T-helper 1 cell (primary cell): Measurements from ENCODE around the gene RBM48.
A peak's percentile ranks its signal among the peaks of the same experiment; 100 is the strongest.

Experiments
- DNase-seq, 5 donors: peaks; one replicate each; pipeline ENCODE4 v3.0.0-alpha.2; 2012 to 2020

The RBM48 gene

GRCh38 chr7:92546856-92547497, 18.4 kb downstream of the RBM48 start:
- no peak for DNase-seq

GRCh38 chr7:92547579-92547978, 19.0 kb downstream of the RBM48 start:
- DNase-seq, result no peak

- no peak for DNase-seq
Observed at GRCh38 chr7:92550194-92550593, 21.6 kb downstream of the RBM48 start.

DNA sequence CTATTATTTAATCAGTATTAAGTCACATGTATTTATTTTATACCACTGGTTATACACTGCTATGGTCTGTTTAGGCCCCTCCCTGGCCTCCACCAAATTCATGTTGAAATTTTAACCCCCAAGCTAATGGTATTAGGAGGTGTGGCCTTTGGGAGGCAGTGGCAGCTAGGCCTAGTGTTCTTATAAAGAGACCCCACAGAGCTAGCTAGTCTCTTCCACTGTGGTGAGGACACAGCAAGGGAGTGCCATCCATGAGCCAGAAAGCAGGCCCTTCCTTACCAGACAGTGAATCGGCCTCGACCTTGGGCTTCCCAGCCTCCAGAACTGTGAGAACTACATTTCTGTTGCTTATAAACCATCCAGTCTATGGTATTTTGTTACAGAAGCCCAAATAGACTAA, 28.7 kb downstream of the RBM48 start:
- no peak for DNase-seq

GRCh38 chr7:92557808-92558362, 29.3 kb downstream of the RBM48 start:
- DNase-seq, result no peak

- no peak for DNase-seq
Observed at GRCh38 chr7:92560602-92561001, 32.0 kb downstream of the RBM48 start.

- no peak for DNase-seq
Observed at GRCh38 chr7:92563345-92563744, 34.8 kb downstream of the RBM48 start.

DNA sequence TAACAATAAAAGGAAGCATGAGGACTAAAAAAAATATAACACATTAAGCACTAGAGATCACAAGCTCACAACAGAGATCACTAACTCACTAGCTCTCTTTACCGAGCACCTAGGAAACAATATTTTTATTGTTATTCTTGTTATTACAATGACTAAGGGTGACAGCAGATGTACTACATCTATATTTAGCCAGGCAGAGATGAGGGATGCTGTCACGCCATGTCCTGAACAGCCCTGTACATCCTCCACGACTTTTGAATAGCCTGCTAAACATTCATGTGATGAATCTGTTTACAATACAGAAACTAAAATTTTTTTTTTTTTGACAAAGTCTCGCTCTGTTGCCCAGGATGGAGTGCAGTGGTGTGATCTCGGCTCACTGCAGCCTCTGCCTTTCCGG, 38.9 kb downstream of the RBM48 start:
- no peak for DNase-seq

DNA sequence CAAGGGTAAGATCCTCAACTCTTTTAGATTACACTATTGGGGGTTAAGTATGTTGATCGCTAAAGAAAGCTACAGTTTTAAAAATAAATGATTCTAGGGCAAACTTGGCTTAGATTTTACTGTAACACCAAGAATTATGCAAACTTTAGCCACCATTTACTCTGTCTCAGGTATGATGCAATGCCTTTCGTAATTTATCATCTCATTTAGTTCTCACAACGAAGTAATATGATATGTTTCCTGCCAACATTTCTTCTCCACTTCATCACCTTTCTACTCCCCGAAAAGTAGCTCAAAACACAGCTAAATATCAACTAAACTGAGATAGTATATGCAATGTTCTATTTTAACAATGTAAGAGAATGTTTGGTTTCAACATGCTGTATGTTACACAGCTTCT, 40.5 kb downstream of the RBM48 start:
- DNase-seq, result no peak

DNA sequence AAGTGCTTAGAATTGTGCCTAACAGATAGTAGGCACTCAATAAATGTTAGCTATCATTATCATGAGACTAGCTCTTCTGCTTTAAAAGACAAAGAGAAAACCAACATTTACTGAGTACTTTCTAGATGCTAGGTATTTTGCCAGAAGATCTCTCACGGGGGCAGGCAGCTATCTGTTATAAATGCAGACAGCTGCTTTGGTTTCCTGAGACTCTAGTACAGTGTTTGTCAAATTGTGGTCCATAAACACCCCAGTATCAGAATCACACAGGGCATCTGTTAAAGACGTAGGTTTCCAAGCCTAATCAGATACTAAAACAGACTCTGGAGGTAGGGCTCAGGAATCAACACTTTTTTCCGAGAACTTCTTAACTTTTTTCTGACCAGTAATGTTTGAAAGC, 47.7 kb downstream of the RBM48 start:
- DNase-seq, result no peak

- DNase-seq, result no peak
Observed at GRCh38 chr7:92582948-92583347, 54.4 kb downstream of the RBM48 start.

DNA sequence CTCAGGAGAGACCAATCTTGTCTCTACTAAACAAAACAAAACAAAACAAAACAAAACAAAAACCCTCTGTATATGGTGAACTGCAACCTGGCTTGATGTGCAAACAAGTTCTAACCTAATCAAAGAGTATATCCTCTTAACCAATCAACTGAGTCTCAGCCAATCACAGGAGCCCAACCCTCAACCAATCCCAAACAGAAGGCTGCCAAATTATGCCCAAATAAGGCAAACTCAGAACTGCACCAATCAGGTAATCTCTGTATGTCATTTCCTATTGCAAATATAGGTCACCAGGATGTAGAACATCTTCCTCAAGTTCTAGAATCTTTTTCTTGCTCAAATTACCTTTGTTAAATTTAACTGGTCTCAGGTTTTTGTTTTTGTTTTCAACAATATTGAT, 56.4 kb downstream of the RBM48 start:
- peak in 1 of 5 donors; percentile 45 for DNase-seq

DNA sequence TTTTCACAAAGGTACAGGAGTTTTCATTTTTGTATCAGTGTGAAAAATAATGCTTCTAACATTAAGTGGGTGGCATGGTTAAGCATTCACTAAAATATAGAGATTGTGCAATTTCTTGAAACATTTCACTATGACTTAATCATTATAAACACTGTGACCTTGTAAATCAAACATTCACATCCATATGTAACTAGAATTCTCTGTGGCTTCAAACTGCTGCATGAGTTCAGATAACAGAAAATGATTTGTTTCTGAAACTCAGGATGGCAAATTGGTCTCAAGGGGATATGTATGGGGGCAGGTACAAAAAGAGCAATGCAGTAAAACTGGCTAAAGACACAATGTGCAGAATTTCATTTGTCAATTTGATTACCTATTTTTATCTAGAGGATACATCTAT, 57.8 kb downstream of the RBM48 start:
- DNase-seq, result no peak

- no peak for DNase-seq
Observed at GRCh38 chr7:92586841-92587240, 58.2 kb downstream of the RBM48 start.
